DOHH2 (cell line): Measurements from ENCODE around the gene DISC1.

ENCODE experiments used
- H3F3A ChIP-seq: fragments of 200-600 bp; sonication (generic), shearing (Covaris generic); 2 replicates; pipeline ENCODE4 v1.6.0; 2016; ENCODE audit warnings: antibody characterized with exemption, mild to moderate bottlenecking; ENCODE audit not compliant: control insufficient read depth, insufficient read depth
- H3K27ac ChIP-seq: fragments of 200-600 bp; sonication (generic); 2 replicates; pipeline ENCODE4 v1.5.1; 2014; ENCODE audit warnings: low read depth, mild to moderate bottlenecking, low read length, moderate library complexity
- H3K27me3 ChIP-seq: fragments of 200-600 bp; sonication (generic); 2 replicates; pipeline ENCODE4 v1.6.1; 2014; ENCODE audit warnings: mild to moderate bottlenecking, low read length, mixed read lengths; ENCODE audit not compliant: control insufficient read depth
- H3K36me3 ChIP-seq: fragments of 200-600 bp; sonication (generic); 2 replicates; pipeline ENCODE4 v1.6.1; 2014; ENCODE audit warnings: mild to moderate bottlenecking, low read length, moderate library complexity, mixed read lengths; ENCODE audit not compliant: control insufficient read depth
- H3K4me1 ChIP-seq: fragments of 200-600 bp; sonication (generic); 2 replicates; pipeline ENCODE4 v1.6.1; 2014; ENCODE audit warnings: mild to moderate bottlenecking, low read length, mixed read lengths; ENCODE audit not compliant: control insufficient read depth
- H3K4me2 ChIP-seq: fragments of 200-600 bp; sonication (generic); 2 replicates; pipeline ENCODE4 v1.6.0; 2014; ENCODE audit warnings: mild to moderate bottlenecking, low read length, moderate library complexity
- H3K4me3 ChIP-seq: fragments of 200-600 bp; sonication (generic); 2 replicates; pipeline ENCODE4 v1.5.1; 2014; ENCODE audit warnings: mild to moderate bottlenecking, low read length, mixed read lengths
- H3K79me2 ChIP-seq: fragments of 200-600 bp; sonication (generic); 2 replicates; pipeline ENCODE4 v1.6.1; 2014; ENCODE audit warnings: mild to moderate bottlenecking, low read length, mixed read lengths; ENCODE audit not compliant: control insufficient read depth
- H3K9me2 ChIP-seq: fragments of 200-600 bp; sonication (generic); replicated peaks from 2 replicates; pipeline ENCODE4 v1.6.1; 2014; ENCODE audit warnings: mild to moderate bottlenecking, low read length, mixed read lengths; ENCODE audit not compliant: control insufficient read depth
- H3K9me3 ChIP-seq: fragments of 200-600 bp; sonication (generic); 2 replicates; pipeline ENCODE4 v1.6.1; 2014; ENCODE audit warnings: antibody characterized with exemption, low read length, mixed read lengths; ENCODE audit not compliant: control insufficient read depth, insufficient read depth
- H4K20me1 ChIP-seq: fragments of 200-600 bp; sonication (generic); 2 replicates; pipeline ENCODE4 v1.6.0; 2014; ENCODE audit warnings: low read depth, mild to moderate bottlenecking, antibody characterized with exemption, low read length, moderate library complexity; ENCODE audit not compliant: control insufficient read depth, insufficient read depth
- EZH2phosphoT487 ChIP-seq: fragments of 200-600 bp; sonication (generic); IDR thresholded peaks from 2 replicates; pipeline ENCODE4 v1.6.1; 2017; ENCODE audit warnings: borderline replicate concordance, mild to moderate bottlenecking, antibody characterized with exemption, low read length, moderate library complexity, mixed read lengths
- TF ChIP-seq, protein P1 (sequence below): fragments of 200-600 bp; sonication (generic); IDR thresholded peaks from one replicate; pipeline ENCODE4 v1.5.1; 2014; ENCODE audit warnings: antibody characterized with exemption, mild to moderate bottlenecking, low read depth, low read length; ENCODE audit not compliant: poor library complexity, severe bottlenecking

Gene DISC1

DNA sequence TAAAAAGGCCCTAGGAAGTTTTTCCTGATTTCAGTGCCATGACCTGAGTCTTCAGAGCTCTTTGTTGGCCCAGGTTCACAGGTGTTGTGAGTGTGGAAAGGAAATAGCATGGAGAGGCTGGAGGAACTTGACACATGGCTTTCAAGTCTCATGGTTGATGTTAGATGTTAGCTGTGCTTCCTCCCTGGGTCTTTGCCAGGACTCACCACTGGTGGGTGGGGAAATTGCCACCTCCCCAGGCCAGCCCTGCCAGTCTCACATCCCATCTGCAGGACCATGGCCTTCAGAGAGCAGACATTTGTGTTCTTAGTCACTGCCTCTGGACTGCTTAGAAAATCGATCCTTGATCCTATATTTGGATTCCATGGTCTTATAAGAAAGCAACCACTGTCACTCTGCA, 383.2 kb downstream of the DISC1 start:
- no peak overlapping the region for H3K27ac ChIP-seq
- H3K9me3 ChIP-seq, result no peaks in the 10 kb centered on the region
- H3K4me1 ChIP-seq, result no peaks in the 10 kb centered on the region
- no peak overlapping the region for H3K4me3 ChIP-seq
- no peaks in the 10 kb centered on the region for H4K20me1 ChIP-seq
- no peaks in the 10 kb centered on the region for H3K9me2 ChIP-seq
- H3K79me2 ChIP-seq, result no peaks in the 10 kb centered on the region
- H3K36me3 ChIP-seq, result no peaks in the 10 kb centered on the region
- no peak overlapping the region for H3K4me2 ChIP-seq
- H3K27me3 ChIP-seq, result no peaks in the 10 kb centered on the region
- H3F3A ChIP-seq, result no peaks in the 10 kb centered on the region
- TF ChIP-seq, protein P1, sequence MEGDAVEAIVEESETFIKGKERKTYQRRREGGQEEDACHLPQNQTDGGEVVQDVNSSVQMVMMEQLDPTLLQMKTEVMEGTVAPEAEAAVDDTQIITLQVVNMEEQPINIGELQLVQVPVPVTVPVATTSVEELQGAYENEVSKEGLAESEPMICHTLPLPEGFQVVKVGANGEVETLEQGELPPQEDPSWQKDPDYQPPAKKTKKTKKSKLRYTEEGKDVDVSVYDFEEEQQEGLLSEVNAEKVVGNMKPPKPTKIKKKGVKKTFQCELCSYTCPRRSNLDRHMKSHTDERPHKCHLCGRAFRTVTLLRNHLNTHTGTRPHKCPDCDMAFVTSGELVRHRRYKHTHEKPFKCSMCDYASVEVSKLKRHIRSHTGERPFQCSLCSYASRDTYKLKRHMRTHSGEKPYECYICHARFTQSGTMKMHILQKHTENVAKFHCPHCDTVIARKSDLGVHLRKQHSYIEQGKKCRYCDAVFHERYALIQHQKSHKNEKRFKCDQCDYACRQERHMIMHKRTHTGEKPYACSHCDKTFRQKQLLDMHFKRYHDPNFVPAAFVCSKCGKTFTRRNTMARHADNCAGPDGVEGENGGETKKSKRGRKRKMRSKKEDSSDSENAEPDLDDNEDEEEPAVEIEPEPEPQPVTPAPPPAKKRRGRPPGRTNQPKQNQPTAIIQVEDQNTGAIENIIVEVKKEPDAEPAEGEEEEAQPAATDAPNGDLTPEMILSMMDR, result no peak
- TF ChIP-seq EZH2phosphoT487, result no peak

DNA sequence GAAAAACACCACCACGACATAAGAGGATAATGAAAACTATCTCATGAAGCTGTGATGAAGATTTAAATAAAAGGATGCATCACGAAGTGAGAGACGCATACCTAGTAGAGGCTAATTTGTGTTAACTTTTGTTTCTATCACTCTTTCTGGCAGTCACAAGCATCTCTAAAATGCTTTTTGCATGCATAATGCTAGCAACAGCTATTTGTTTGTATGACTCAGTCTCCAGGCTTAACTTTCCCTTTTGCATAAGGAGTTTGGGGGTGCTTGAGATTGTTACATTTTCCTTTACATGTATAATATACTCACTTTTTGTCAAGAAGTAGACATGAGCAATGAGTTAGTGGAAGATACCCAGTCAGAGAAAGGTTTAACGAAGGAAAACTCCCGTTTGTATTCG, 385.4 kb downstream of the DISC1 start:
- no peaks in the 10 kb centered on the region for H3K36me3 ChIP-seq
- H3K79me2 ChIP-seq, result no peaks in the 10 kb centered on the region
- H3F3A ChIP-seq, result no peaks in the 10 kb centered on the region

DNA sequence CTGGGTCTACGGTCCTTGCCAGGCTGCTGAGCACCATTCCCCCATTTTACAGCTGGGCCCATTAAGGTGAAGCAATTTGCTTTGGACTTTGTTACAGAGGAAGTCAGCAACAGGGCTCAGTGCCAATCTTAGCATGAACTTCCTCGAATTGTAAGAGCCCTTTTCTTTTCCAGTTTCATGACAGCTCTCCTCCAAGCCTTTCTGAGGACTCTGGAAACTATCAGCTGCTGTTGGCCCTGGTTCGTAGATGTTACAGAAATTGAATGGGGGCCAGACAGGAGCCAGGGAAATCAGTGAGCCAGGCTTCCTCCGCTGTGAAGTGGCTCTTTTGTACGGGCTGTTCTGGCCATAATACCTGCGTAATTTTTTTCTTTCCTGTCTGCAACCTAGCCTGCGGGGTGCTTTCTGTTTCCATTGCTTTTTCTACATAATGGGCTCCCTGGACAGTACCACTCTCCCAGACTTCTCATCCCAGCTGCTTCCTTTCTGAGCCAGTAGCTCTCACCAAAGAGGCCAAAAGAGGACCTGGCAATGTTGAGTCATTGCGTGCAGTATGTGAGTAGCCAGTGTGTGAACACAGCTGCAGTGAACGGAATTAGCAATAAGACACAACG, 386.3 kb downstream of the DISC1 start:
- no peak overlapping the region for H3K27ac ChIP-seq

More for the DNA sequence above, 385.4 kb downstream of the DISC1 start:
- H4K20me1 ChIP-seq, result no peaks in the 10 kb centered on the region
- H3K4me2 ChIP-seq, result no peak overlapping the region
- H3K9me3 ChIP-seq, result no peaks in the 10 kb centered on the region
- H3K9me2 ChIP-seq, result no peaks in the 10 kb centered on the region
- no peaks in the 10 kb centered on the region for H3K4me1 ChIP-seq
- no peaks in the 10 kb centered on the region for H3K27me3 ChIP-seq
- H3K27ac ChIP-seq, result no peak overlapping the region
- no peak overlapping the region for H3K4me3 ChIP-seq
- TF ChIP-seq, protein P1, result no peak
- no peak for TF ChIP-seq EZH2phosphoT487

More for the DNA sequence above, 386.3 kb downstream of the DISC1 start:
- H3K4me2 ChIP-seq, result no peak overlapping the region
- no peaks in the 10 kb centered on the region for H3F3A ChIP-seq
- no peaks in the 10 kb centered on the region for H3K27me3 ChIP-seq
- H3K9me2 ChIP-seq, result no peaks in the 10 kb centered on the region
- H3K36me3 ChIP-seq, result no peaks in the 10 kb centered on the region
- no peaks in the 10 kb centered on the region for H4K20me1 ChIP-seq
- no peaks in the 10 kb centered on the region for H3K4me1 ChIP-seq
- H3K4me3 ChIP-seq, result no peak overlapping the region
- no peaks in the 10 kb centered on the region for H3K9me3 ChIP-seq
- no peaks in the 10 kb centered on the region for H3K79me2 ChIP-seq
- no peak for TF ChIP-seq EZH2phosphoT487
- TF ChIP-seq, protein P1, result no peak
